A549 (cell line): Measurements from ENCODE around the gene HMGN4. TPM values are rescaled to one million over a fixed set of nuclear protein-coding genes. Genes with fewer than 3 reads are reported as not detected.

Source experiments
- polyA plus RNA-seq, 4 experiments: library from polyadenylated mRNA; depleted of rRNA in 3 of 4; stranded (reverse); fragments of >200 nt; fragmentation: RNase III in 1 of 4; extraction: RNeasy Plus Mini Kit Qiagen cat#74134 plus additional on column Dnase treatment in 1 of 4; gene quantifications; 2 replicates in 3 of 4; 3 replicates in 1 of 4; pipeline ENCODE4 v1.2.3, GENCODE V29; 2011 to 2017
- small RNA-seq, 6 experiments: library from RNA; depleted of rRNA; stranded (forward); fragments of <200 nt; gene quantifications; one replicate each; pipeline ENCODE3, GENCODE V24; 2012

Gene HMGN4
- polyA plus RNA-seq, 2 of the 4 experiments (the other 2 are of a cell fraction) = 55.0 to 59.0 TPM

Small RNA genes lying within 50 kb of the gene (small RNA-seq; reads per million reads assigned to genes)
- gene RNU6-502P = 0 reads per million in 6 experiments

Other genes starting within 250 kb of the HMGN4 start
- 13.4 and 13.5 TPM in 2 replicates for gene BTN3A2, start 173.2 kb upstream of the HMGN4 start, polyA plus RNA-seq (2011; rRNA removed)
- gene BTN3A2, start 173.2 kb upstream of the HMGN4 start, polyA plus RNA-seq (2017; fragmentation: RNase III; extraction: RNeasy Plus Mini Kit Qiagen cat#74134 plus additional on column Dnase treatment) = 4.2 to 5.1 TPM (median 4.8 TPM) in 3 replicates
- 6.5 and 7.0 TPM in 2 replicates for gene BTN2A2, start 155.3 kb upstream of the HMGN4 start, polyA plus RNA-seq (2011; rRNA removed)
- 6.7 to 9.5 TPM (median 7.5 TPM) in 3 replicates for gene BTN2A2, start 155.3 kb upstream of the HMGN4 start, polyA plus RNA-seq (2017; fragmentation: RNase III; extraction: RNeasy Plus Mini Kit Qiagen cat#74134 plus additional on column Dnase treatment)
- gene BTN3A1, start 136.1 kb upstream of the HMGN4 start, polyA plus RNA-seq (2011; rRNA removed) = 8.1 and 13.6 TPM in 2 replicates
- gene BTN3A1, start 136.1 kb upstream of the HMGN4 start, polyA plus RNA-seq (2017; fragmentation: RNase III; extraction: RNeasy Plus Mini Kit Qiagen cat#74134 plus additional on column Dnase treatment) = 3.8 to 5.5 TPM (median 4.0 TPM) in 3 replicates
- 2.7 and 3.9 TPM in 2 replicates for gene BTN3A3, start 97.9 kb upstream of the HMGN4 start, polyA plus RNA-seq (2011; rRNA removed)
- gene BTN3A3, start 97.9 kb upstream of the HMGN4 start, polyA plus RNA-seq (2017; fragmentation: RNase III; extraction: RNeasy Plus Mini Kit Qiagen cat#74134 plus additional on column Dnase treatment) = 1.5 to 1.9 TPM (median 1.6 TPM) in 3 replicates
- 20.7 and 21.8 TPM in 2 replicates for gene BTN2A1, start 80.4 kb upstream of the HMGN4 start, polyA plus RNA-seq (2011; rRNA removed)
- gene BTN2A1, start 80.4 kb upstream of the HMGN4 start, polyA plus RNA-seq (2017; fragmentation: RNase III; extraction: RNeasy Plus Mini Kit Qiagen cat#74134 plus additional on column Dnase treatment) = 19.2 to 20.3 TPM (median 19.3 TPM) in 3 replicates
- not detected in 2 replicates for gene BTN1A1, start 38.1 kb upstream of the HMGN4 start, polyA plus RNA-seq (2011; rRNA removed)
- gene BTN1A1, start 38.1 kb upstream of the HMGN4 start, polyA plus RNA-seq (2017; fragmentation: RNase III; extraction: RNeasy Plus Mini Kit Qiagen cat#74134 plus additional on column Dnase treatment) = not detected in 3 replicates
- 10.6 and 11.9 TPM in 2 replicates for gene ABT1, start 58.6 kb downstream of the HMGN4 start, polyA plus RNA-seq (2011; rRNA removed)
- 10.6 to 11.5 TPM (median 11.1 TPM) in 3 replicates for gene ABT1, start 58.6 kb downstream of the HMGN4 start, polyA plus RNA-seq (2017; fragmentation: RNase III; extraction: RNeasy Plus Mini Kit Qiagen cat#74134 plus additional on column Dnase treatment)
- 12.3 and 14.5 TPM in 2 replicates for gene ZNF322, start 121.4 kb downstream of the HMGN4 start, polyA plus RNA-seq (2011; rRNA removed)
- 5.6 to 6.1 TPM (median 6.0 TPM) in 3 replicates for gene ZNF322, start 121.4 kb downstream of the HMGN4 start, polyA plus RNA-seq (2017; fragmentation: RNase III; extraction: RNeasy Plus Mini Kit Qiagen cat#74134 plus additional on column Dnase treatment)